WTC11 (cell line): ENCODE data around the gene BACH2. TPM values are rescaled to one million over a fixed set of nuclear protein-coding genes. Genes with fewer than 3 reads are reported as not detected.

Source experiments
- ATAC-seq: fragments of 200-7000 bp; cut with Tn5 transposase; 2 replicates; pipeline ENCODE4 v1.10.0; 2021; ENCODE audit warnings: mild to moderate bottlenecking, moderate library complexity
- CTCF ChIA-PET: fragments of 300-600 bp; sonication (Branson Sonifier 250); formaldehyde crosslinking; loops from one replicate; lab custom pipeline; 2021; ENCODE audit warnings: antibody characterized with exemption; lab: Charles Lee
- POLR2A ChIA-PET: fragments of 350-600 bp; sonication (Branson Sonifier 250); formaldehyde crosslinking; loops from one replicate; lab custom pipeline; 2021; ENCODE audit warnings: antibody characterized with exemption; lab: Charles Lee
- DNase-seq: peaks from one replicate; pipeline ENCODE4 v3.0.0; 2021; ENCODE audit warnings: low spot score
- H3K27ac Mint-ChIP-seq: 2 replicates; pipeline ENCODE4 v1.8.0; 2021; ENCODE audit warnings: mixed read lengths
- H3K27me3 Mint-ChIP-seq: 2 replicates; pipeline ENCODE4 v1.8.0; 2021; ENCODE audit warnings: low read depth, mild to moderate bottlenecking, moderate library complexity, mixed read lengths
- H3K36me3 Mint-ChIP-seq: 2 replicates; pipeline ENCODE4 v1.8.0; 2021; ENCODE audit warnings: mixed read lengths
- H3K4me1 Mint-ChIP-seq: 2 replicates; pipeline ENCODE4 v1.8.0; 2022; ENCODE audit warnings: mixed read lengths
- H3K4me3 Mint-ChIP-seq: 2 replicates; pipeline ENCODE4 v1.8.0; 2021; ENCODE audit warnings: mild to moderate bottlenecking, moderate library complexity, mixed read lengths
- H3K9me3 Mint-ChIP-seq: 2 replicates; pipeline ENCODE4 v1.8.0; 2021; ENCODE audit warnings: mixed read lengths
- E2F5 ChIP-seq: sonication (generic); formaldehyde crosslinking; IDR thresholded peaks from 2 replicates; pipeline ENCODE4 v1.8.1; 2022; ENCODE audit warnings: mild to moderate bottlenecking, moderate library complexity, missing genetic modification reagents
- ETV6 ChIP-seq: sonication (generic); formaldehyde crosslinking; IDR thresholded peaks from 2 replicates; pipeline ENCODE4 v1.8.1; 2022; ENCODE audit warnings: mild to moderate bottlenecking, missing genetic modification reagents
- FOXK1 ChIP-seq: sonication (generic); formaldehyde crosslinking; IDR thresholded peaks from 2 replicates; pipeline ENCODE4 v1.8.0; 2022; ENCODE audit warnings: mild to moderate bottlenecking, moderate library complexity, missing genetic modification reagents
- FOXP1 ChIP-seq: sonication (generic); formaldehyde crosslinking; IDR thresholded peaks from 2 replicates; pipeline ENCODE4 v1.8.0; 2022; ENCODE audit warnings: missing genetic modification reagents, mild to moderate bottlenecking, moderate library complexity, borderline replicate concordance
- GABPB1 ChIP-seq: sonication (generic); formaldehyde crosslinking; IDR thresholded peaks from 2 replicates; pipeline ENCODE4 v1.8.1; 2023; ENCODE audit warnings: mild to moderate bottlenecking, missing genetic modification reagents
- GRHL2 ChIP-seq: fragments of 250-450 bp; sonication (Bioruptor Pico); IDR thresholded peaks from 2 replicates; pipeline ENCODE4 v1.8.0; 2022; ENCODE audit warnings: mild to moderate bottlenecking, moderate library complexity; ENCODE audit not compliant: insufficient replicate concordance, severe bottlenecking
- IRF2 ChIP-seq: sonication (generic); formaldehyde crosslinking; IDR thresholded peaks from 2 replicates; pipeline ENCODE4 v1.8.0; 2022; ENCODE audit warnings: low read depth, missing genetic modification reagents, borderline replicate concordance
- KAT7 ChIP-seq: sonication (generic); formaldehyde crosslinking; IDR thresholded peaks from 2 replicates; pipeline ENCODE4 v1.8.1; 2023; ENCODE audit warnings: missing genetic modification reagents, mild to moderate bottlenecking, borderline replicate concordance
- NFYB ChIP-seq: sonication (generic); formaldehyde crosslinking; conservative IDR thresholded peaks from 2 replicates; pipeline ENCODE4 v1.8.0; 2022; ENCODE audit warnings: low read depth, missing genetic modification reagents
- NR1H2 ChIP-seq: sonication (generic); formaldehyde crosslinking; IDR thresholded peaks from 2 replicates; pipeline ENCODE4 v1.9.0; 2021; ENCODE audit warnings: mild to moderate bottlenecking, moderate library complexity, missing genetic modification reagents
- RORB ChIP-seq: fragments of 250-450 bp; sonication (Bioruptor Pico); IDR thresholded peaks from 2 replicates; pipeline ENCODE4 v1.9.0; 2021; ENCODE audit warnings: mild to moderate bottlenecking
- SMAD3 ChIP-seq: sonication (generic); formaldehyde crosslinking; IDR thresholded peaks from 2 replicates; pipeline ENCODE4 v1.8.0; 2022; ENCODE audit warnings: missing genetic modification reagents, mild to moderate bottlenecking, borderline replicate concordance
- SMAD4 ChIP-seq: sonication (generic); formaldehyde crosslinking; IDR thresholded peaks from 2 replicates; pipeline ENCODE4 v1.8.0; 2022; ENCODE audit warnings: mild to moderate bottlenecking, missing genetic modification reagents
- TCF7 ChIP-seq: sonication (generic); formaldehyde crosslinking; IDR thresholded peaks from 2 replicates; pipeline ENCODE4 v1.8.0; 2022; ENCODE audit warnings: mild to moderate bottlenecking, low read depth, missing genetic modification reagents, moderate library complexity
- ZNF219 ChIP-seq: sonication (generic); formaldehyde crosslinking; IDR thresholded peaks from 2 replicates; pipeline ENCODE4 v1.8.0; 2023; ENCODE audit warnings: missing genetic modification reagents, mild to moderate bottlenecking, borderline replicate concordance
- ZNF416 ChIP-seq: fragments of 250-450 bp; sonication (Bioruptor Pico); IDR thresholded peaks from 2 replicates; pipeline ENCODE4 v1.9.0; 2021; ENCODE audit warnings: mild to moderate bottlenecking, inconsistent platforms
- ZNF425 ChIP-seq: fragments of 250-450 bp; sonication (Bioruptor Pico); conservative IDR thresholded peaks from 2 replicates; pipeline ENCODE4 v1.9.0; 2021; ENCODE audit warnings: mild to moderate bottlenecking
- ZNF512 ChIP-seq: sonication (generic); formaldehyde crosslinking; IDR thresholded peaks from 2 replicates; pipeline ENCODE4 v1.8.1; 2022; ENCODE audit warnings: missing genetic modification reagents, borderline replicate concordance
- total RNA-seq: library from RNA; stranded (reverse); gene quantifications from 3 replicates; pipeline ENCODE4 v1.2.3, GENCODE V29; 2021
- TF ChIP-seq, protein P1 (sequence below): fragments of 200-600 bp; IDR thresholded peaks from 2 replicates; pipeline ENCODE4 v1.8.0; 2022; ENCODE audit warnings: antibody characterized with exemption
- TF ChIP-seq, protein P2 (sequence below): sonication (generic); formaldehyde crosslinking; IDR thresholded peaks from 2 replicates; pipeline ENCODE4 v1.8.0; 2023; ENCODE audit warnings: mild to moderate bottlenecking, missing genetic modification reagents
- TF ChIP-seq, protein P3 (sequence below): sonication (generic); formaldehyde crosslinking; IDR thresholded peaks from 2 replicates; pipeline ENCODE4 v1.8.1; 2023; ENCODE audit warnings: mild to moderate bottlenecking, missing genetic modification reagents, moderate library complexity
- TF ChIP-seq, protein P4 (sequence below): fragments of 250-450 bp; sonication (Bioruptor Pico); IDR thresholded peaks from 2 replicates; pipeline ENCODE4 v1.8.0; 2021; ENCODE audit warnings: mild to moderate bottlenecking

Gene BACH2
- total RNA-seq, 1 experiment from 2014 or later, result 5.9 TPM

- ATAC-seq (peak; percentile 97), DNase-seq (peak; percentile 63)
- POLR2A ChIA-PET, result interaction anchor here (0.7 kb wide), 1 partner anchor 539 kb away, joined by 4 read pairs; no protein-coding TSS in a partner anchor
- Mint-ChIP-seq H3K9me3 (peaks cover 8% of the 10 kb centered on the region), H3K4me3 (no peak overlapping the region), H3K36me3 (no peaks in the 10 kb centered on the region), H3K4me1 (no peaks in the 10 kb centered on the region), H3K27ac (no peak overlapping the region), H3K27me3 (no peaks in the 10 kb centered on the region)
- CTCF ChIA-PET, result interaction anchor here (0.5 to 6.3 kb wide), 106 partner anchors 8 to 669 kb away, joined by 3 to 124 read pairs (median 5); partner anchors contain the start of gene CASP8AP2
- peak; percentile 91 for TF ChIP-seq FOXK1 (CRISPR knock-in tag)
- no peak for TF ChIP-seq NFYB (CRISPR knock-in tag)
- TF ChIP-seq TCF7 (CRISPR knock-in tag), result no peak
- TF ChIP-seq, protein P1, sequence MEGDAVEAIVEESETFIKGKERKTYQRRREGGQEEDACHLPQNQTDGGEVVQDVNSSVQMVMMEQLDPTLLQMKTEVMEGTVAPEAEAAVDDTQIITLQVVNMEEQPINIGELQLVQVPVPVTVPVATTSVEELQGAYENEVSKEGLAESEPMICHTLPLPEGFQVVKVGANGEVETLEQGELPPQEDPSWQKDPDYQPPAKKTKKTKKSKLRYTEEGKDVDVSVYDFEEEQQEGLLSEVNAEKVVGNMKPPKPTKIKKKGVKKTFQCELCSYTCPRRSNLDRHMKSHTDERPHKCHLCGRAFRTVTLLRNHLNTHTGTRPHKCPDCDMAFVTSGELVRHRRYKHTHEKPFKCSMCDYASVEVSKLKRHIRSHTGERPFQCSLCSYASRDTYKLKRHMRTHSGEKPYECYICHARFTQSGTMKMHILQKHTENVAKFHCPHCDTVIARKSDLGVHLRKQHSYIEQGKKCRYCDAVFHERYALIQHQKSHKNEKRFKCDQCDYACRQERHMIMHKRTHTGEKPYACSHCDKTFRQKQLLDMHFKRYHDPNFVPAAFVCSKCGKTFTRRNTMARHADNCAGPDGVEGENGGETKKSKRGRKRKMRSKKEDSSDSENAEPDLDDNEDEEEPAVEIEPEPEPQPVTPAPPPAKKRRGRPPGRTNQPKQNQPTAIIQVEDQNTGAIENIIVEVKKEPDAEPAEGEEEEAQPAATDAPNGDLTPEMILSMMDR, result peak; percentile 14; the same call in 1 of the 2 replicates
- TF ChIP-seq IRF2 (CRISPR knock-in tag), result no peak
- no peak for TF ChIP-seq NR1H2
- TF ChIP-seq ZNF219 (CRISPR knock-in tag), result no peak
- TF ChIP-seq FOXP1 (CRISPR knock-in tag), result no peak
- peak; percentile 68 for TF ChIP-seq GABPB1
Observed at GRCh38 chr6:89940225-89941027, 356.2 kb downstream of the BACH2 start.

DNA sequence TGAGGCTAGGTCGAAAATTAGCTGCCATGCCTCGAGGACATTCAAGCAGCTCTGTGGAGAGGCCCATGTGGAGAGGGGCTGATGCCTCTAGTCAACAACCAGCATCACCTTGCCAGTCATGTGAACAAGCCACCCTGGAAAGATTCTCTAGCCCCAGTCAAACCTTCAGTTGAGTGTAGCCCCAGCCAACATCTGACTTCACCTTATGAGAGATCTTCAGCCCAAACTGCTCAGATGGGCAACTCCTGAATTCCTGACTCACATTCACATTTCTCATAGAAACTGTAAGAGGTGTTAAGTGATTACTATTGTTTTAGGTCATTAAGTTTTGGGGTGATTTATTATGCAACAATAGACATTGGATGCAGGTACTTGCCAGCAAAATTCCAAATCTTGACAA is 357.5 kb downstream of the BACH2 start:
- ATAC-seq, result no peak
- POLR2A ChIA-PET, result no interaction called here
- H3K9me3 Mint-ChIP-seq, result no peaks in the 10 kb centered on the region
- H3K36me3 Mint-ChIP-seq, result no peaks in the 10 kb centered on the region
- no peak for DNase-seq
- no peak overlapping the region for H3K4me3 Mint-ChIP-seq
- no peak overlapping the region for H3K27ac Mint-ChIP-seq
- CTCF ChIA-PET, result interaction anchor here (0.6 to 6.3 kb wide), 4 partner anchors 19 to 539 kb away, joined by 3 to 124 read pairs (median 6); no protein-coding TSS in a partner anchor
- H3K27me3 Mint-ChIP-seq, result no peaks in the 10 kb centered on the region; the same call in 1 of the 2 replicates
- 0 out of 2 replicates have a peak, but pooled peaks cover 3% of the 10 kb centered on the region for H3K4me1 Mint-ChIP-seq
- TF ChIP-seq, protein P2, sequence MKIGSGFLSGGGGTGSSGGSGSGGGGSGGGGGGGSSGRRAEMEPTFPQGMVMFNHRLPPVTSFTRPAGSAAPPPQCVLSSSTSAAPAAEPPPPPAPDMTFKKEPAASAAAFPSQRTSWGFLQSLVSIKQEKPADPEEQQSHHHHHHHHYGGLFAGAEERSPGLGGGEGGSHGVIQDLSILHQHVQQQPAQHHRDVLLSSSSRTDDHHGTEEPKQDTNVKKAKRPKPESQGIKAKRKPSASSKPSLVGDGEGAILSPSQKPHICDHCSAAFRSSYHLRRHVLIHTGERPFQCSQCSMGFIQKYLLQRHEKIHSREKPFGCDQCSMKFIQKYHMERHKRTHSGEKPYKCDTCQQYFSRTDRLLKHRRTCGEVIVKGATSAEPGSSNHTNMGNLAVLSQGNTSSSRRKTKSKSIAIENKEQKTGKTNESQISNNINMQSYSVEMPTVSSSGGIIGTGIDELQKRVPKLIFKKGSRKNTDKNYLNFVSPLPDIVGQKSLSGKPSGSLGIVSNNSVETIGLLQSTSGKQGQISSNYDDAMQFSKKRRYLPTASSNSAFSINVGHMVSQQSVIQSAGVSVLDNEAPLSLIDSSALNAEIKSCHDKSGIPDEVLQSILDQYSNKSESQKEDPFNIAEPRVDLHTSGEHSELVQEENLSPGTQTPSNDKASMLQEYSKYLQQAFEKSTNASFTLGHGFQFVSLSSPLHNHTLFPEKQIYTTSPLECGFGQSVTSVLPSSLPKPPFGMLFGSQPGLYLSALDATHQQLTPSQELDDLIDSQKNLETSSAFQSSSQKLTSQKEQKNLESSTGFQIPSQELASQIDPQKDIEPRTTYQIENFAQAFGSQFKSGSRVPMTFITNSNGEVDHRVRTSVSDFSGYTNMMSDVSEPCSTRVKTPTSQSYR, result no peak
- TF ChIP-seq SMAD3 (no peak), ETV6 (CRISPR knock-in tag) (no peak), FOXP1 (CRISPR knock-in tag) (no peak), E2F5 (CRISPR knock-in tag) (no peak), SMAD4 (CRISPR knock-in tag) (no peak), RORB (CRISPR knock-in tag) (no peak), ZNF512 (CRISPR knock-in tag) (no peak), ZNF416 (no peak), ZNF425 (no peak), KAT7 (CRISPR knock-in tag) (no peak), GRHL2 (CRISPR knock-in tag) (no peak)
- TF ChIP-seq, protein P3, sequence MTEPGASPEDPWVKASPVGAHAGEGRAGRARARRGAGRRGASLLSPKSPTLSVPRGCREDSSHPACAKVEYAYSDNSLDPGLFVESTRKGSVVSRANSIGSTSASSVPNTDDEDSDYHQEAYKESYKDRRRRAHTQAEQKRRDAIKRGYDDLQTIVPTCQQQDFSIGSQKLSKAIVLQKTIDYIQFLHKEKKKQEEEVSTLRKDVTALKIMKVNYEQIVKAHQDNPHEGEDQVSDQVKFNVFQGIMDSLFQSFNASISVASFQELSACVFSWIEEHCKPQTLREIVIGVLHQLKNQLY (CRISPR knock-in tag), result no peak
- TF ChIP-seq, protein P4, sequence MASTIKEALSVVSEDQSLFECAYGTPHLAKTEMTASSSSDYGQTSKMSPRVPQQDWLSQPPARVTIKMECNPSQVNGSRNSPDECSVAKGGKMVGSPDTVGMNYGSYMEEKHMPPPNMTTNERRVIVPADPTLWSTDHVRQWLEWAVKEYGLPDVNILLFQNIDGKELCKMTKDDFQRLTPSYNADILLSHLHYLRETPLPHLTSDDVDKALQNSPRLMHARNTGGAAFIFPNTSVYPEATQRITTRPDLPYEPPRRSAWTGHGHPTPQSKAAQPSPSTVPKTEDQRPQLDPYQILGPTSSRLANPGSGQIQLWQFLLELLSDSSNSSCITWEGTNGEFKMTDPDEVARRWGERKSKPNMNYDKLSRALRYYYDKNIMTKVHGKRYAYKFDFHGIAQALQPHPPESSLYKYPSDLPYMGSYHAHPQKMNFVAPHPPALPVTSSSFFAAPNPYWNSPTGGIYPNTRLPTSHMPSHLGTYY (CRISPR knock-in tag), result no peak
